SK-N-SH (cell line): ENCODE data around the gene NKX1-1.

Source experiments
- CHD2 ChIP-seq: fragments of 150-350 bp; IDR thresholded peaks from 2 replicates; pipeline ENCODE4 v1.6.1; 2018; ENCODE audit warnings: low read length; ENCODE audit not compliant: partially characterized antibody
- RAD21 ChIP-seq: IDR thresholded peaks from 2 replicates; pipeline ENCODE4 v1.6.1; 2012; ENCODE audit warnings: mild to moderate bottlenecking, low read length
- RFX5 ChIP-seq: IDR thresholded peaks from 2 replicates; pipeline ENCODE4 v1.6.1; 2012; ENCODE audit warnings: mild to moderate bottlenecking, improper control_type of control experiment, low read length
- TF ChIP-seq, protein P1 (sequence below): fragments of 200-600 bp; sonication (generic); IDR thresholded peaks from 2 replicates; pipeline ENCODE4 v1.6.1; 2017; ENCODE audit warnings: antibody characterized with exemption, mild to moderate bottlenecking, moderate library complexity

DNA sequence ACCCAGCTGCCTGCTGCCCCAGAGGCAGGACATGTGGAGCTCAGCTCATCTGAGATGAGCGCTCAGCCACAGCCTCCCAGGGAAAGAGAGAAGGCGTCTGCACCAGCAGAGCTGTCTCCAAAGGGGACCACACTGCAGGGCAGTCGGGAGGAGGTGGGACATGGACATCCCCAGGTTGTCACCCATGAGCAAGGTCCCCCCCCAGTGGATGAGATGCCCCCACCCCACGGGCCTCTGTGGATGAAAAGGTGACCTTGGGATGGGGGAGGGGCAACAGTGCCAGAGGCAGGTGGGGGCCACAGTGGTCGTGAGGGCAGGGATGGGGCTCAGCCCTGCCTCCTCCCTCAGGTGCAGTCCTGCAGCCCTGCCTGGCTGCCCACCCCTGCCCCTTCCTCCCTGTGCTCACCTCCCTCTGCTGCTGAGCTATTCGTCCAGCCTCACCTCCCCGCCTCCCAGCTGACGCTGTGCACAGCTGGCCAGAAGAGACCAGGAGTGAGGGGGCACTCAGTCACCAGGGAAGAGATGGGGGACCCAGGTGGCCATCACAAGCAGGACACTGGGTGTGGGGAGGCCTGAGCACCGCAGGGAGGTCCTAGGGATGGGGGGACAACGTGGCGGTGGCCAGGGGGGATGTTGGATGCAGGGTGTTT is 9.3 kb downstream of the NKX1-1 start:
- TF ChIP-seq CHD2 (no peak), RFX5 (no peak), RAD21 (no peak)
- TF ChIP-seq, protein P1, sequence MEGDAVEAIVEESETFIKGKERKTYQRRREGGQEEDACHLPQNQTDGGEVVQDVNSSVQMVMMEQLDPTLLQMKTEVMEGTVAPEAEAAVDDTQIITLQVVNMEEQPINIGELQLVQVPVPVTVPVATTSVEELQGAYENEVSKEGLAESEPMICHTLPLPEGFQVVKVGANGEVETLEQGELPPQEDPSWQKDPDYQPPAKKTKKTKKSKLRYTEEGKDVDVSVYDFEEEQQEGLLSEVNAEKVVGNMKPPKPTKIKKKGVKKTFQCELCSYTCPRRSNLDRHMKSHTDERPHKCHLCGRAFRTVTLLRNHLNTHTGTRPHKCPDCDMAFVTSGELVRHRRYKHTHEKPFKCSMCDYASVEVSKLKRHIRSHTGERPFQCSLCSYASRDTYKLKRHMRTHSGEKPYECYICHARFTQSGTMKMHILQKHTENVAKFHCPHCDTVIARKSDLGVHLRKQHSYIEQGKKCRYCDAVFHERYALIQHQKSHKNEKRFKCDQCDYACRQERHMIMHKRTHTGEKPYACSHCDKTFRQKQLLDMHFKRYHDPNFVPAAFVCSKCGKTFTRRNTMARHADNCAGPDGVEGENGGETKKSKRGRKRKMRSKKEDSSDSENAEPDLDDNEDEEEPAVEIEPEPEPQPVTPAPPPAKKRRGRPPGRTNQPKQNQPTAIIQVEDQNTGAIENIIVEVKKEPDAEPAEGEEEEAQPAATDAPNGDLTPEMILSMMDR: no peak
